GM23338 (cell line): ENCODE results near the gene MYO16. TPM values are rescaled to one million over a fixed set of nuclear protein-coding genes. Genes with fewer than 3 reads are reported as not detected.

Experiments used
- ATAC-seq: fragments of 200-7000 bp; cut with Tn5 transposase; 3 replicates; pipeline ENCODE4 v1.9.1; 2020
- DNase-seq: peaks from one replicate; pipeline ENCODE4 v3.0.0-alpha.2; 2015; ENCODE audit warnings: low spot score
- H2AFZ ChIP-seq: fragments of 200-600 bp; sonication (generic); 2 replicates; pipeline ENCODE4 v1.8.0; 2016; ENCODE audit warnings: antibody characterized with exemption, mild to moderate bottlenecking, moderate library complexity
- H3F3A ChIP-seq: fragments of 200-600 bp; sonication (generic); replicated peaks from 2 replicates; pipeline ENCODE4 v1.8.0; 2017; ENCODE audit warnings: antibody characterized with exemption, mixed run types, low read depth
- H3K27ac ChIP-seq: fragments of 200-600 bp; sonication (generic); 2 replicates; pipeline ENCODE4 v1.6.1; 2016; ENCODE audit warnings: low read depth
- H3K27me3 ChIP-seq: fragments of 200-600 bp; sonication (generic); 2 replicates; pipeline ENCODE4 v1.8.0; 2016; ENCODE audit warnings: mild to moderate bottlenecking, mixed run types, moderate library complexity; ENCODE audit not compliant: insufficient read depth
- H3K36me3 ChIP-seq: fragments of 200-600 bp; sonication (generic); 2 replicates; pipeline ENCODE4 v1.8.0; 2016; ENCODE audit warnings: mild to moderate bottlenecking; ENCODE audit not compliant: insufficient read depth
- H3K4me1 ChIP-seq: fragments of 200-600 bp; sonication (generic); 2 replicates; pipeline ENCODE4 v1.8.0; 2016; ENCODE audit warnings: mild to moderate bottlenecking, moderate library complexity; ENCODE audit not compliant: insufficient read depth
- H3K4me2 ChIP-seq: fragments of 200-600 bp; sonication (generic); 2 replicates; pipeline ENCODE4 v1.7.1; 2017; ENCODE audit warnings: mixed run types
- H3K4me3 ChIP-seq: fragments of 200-600 bp; sonication (generic); 2 replicates; pipeline ENCODE4 v1.6.1; 2016; ENCODE audit warnings: mixed run types
- H3K79me2 ChIP-seq: fragments of 200-600 bp; sonication (generic); replicated peaks from 2 replicates; pipeline ENCODE4 v1.8.0; 2017; ENCODE audit warnings: mild to moderate bottlenecking; ENCODE audit not compliant: insufficient read depth
- H3K9me2 ChIP-seq: fragments of 200-600 bp; sonication (generic); 2 replicates; pipeline ENCODE4 v1.8.0; 2017; ENCODE audit not compliant: insufficient read depth
- H4K20me1 ChIP-seq: fragments of 200-600 bp; sonication (generic); replicated peaks from 2 replicates; pipeline ENCODE4 v1.8.0; 2017; ENCODE audit warnings: mild to moderate bottlenecking; ENCODE audit not compliant: insufficient read depth
- H3K27ac Mint-ChIP-seq: 2 replicates; pipeline ENCODE4 v1.8.0; 2020; ENCODE audit warnings: inconsistent platforms, mild to moderate bottlenecking, moderate library complexity, mixed read lengths
- H3K27me3 Mint-ChIP-seq: 3 replicates; pipeline ENCODE4 v1.8.0; 2022; ENCODE audit warnings: low read depth, mild to moderate bottlenecking, moderate library complexity, mixed read lengths, inconsistent platforms; ENCODE audit not compliant: insufficient read depth, poor library complexity
- H3K36me3 Mint-ChIP-seq: 3 replicates; pipeline ENCODE4 v1.8.0; 2021; ENCODE audit warnings: low read depth, mild to moderate bottlenecking, inconsistent platforms, moderate library complexity, mixed read lengths
- H3K4me1 Mint-ChIP-seq: 3 replicates; pipeline ENCODE4 v1.8.0; 2020; ENCODE audit warnings: mild to moderate bottlenecking, inconsistent platforms, mixed read lengths
- H3K4me3 Mint-ChIP-seq: 3 replicates; pipeline ENCODE4 v1.8.0; 2021; ENCODE audit warnings: moderate library complexity, mild to moderate bottlenecking, inconsistent platforms, mixed read lengths
- H3K9me3 Mint-ChIP-seq: 3 replicates; pipeline ENCODE4 v1.8.0; 2020; ENCODE audit warnings: moderate library complexity, mild to moderate bottlenecking, inconsistent platforms, mixed read lengths
- CREB1 ChIP-seq: fragments of 250-450 bp; sonication (Bioruptor Pico); IDR thresholded peaks from 2 replicates; pipeline ENCODE4 v1.5.0; 2020; ENCODE audit warnings: low read depth, mild to moderate bottlenecking, moderate library complexity
- CTCF ChIP-seq, 2 experiments: fragments of 200-600 bp in 1 of 2; sonication (generic) in 1 of 2; conservative IDR thresholded peaks; 2 replicates each; pipeline versions ENCODE4 v1.5.1 to v1.6.1; 2016 to 2017; ENCODE audit warnings: antibody characterized with exemption in 2 of 2, low read depth in 2 of 2, mild to moderate bottlenecking in 2 of 2, moderate library complexity in 1 of 2
- ETS1 ChIP-seq: IDR thresholded peaks from 2 replicates; pipeline ENCODE4 v1.6.1; 2016; ENCODE audit warnings: antibody characterized with exemption
- EZH2 ChIP-seq: fragments of 200-600 bp; sonication (generic); IDR thresholded peaks from one replicate; pipeline ENCODE4 v1.8.0; 2017; ENCODE audit warnings: antibody characterized with exemption, mild to moderate bottlenecking, low read depth; ENCODE audit not compliant: unreplicated experiment
- EZH2phosphoT487 ChIP-seq: fragments of 200-600 bp; sonication (generic); IDR thresholded peaks from one replicate; pipeline ENCODE4 v1.8.1; 2018; ENCODE audit warnings: antibody characterized with exemption; ENCODE audit not compliant: unreplicated experiment
- JUNB ChIP-seq: IDR thresholded peaks from one replicate; pipeline ENCODE4 v1.6.1; 2016; ENCODE audit warnings: antibody characterized with exemption; ENCODE audit not compliant: unreplicated experiment
- STAT1 ChIP-seq: IDR thresholded peaks from one replicate; pipeline ENCODE4 v1.6.1; 2016; ENCODE audit warnings: antibody characterized with exemption; ENCODE audit not compliant: unreplicated experiment
- ZNF331 ChIP-seq: fragments of 250-450 bp; sonication (Bioruptor Pico); IDR thresholded peaks from 2 replicates; pipeline ENCODE4 v1.5.0; 2020; ENCODE audit warnings: low read depth, mild to moderate bottlenecking, moderate library complexity
- ZNF462 ChIP-seq: fragments of 250-450 bp; sonication (Bioruptor Pico); IDR thresholded peaks from 2 replicates; pipeline ENCODE4 v1.5.0; 2020; ENCODE audit warnings: mild to moderate bottlenecking, moderate library complexity
- polyA plus RNA-seq: library from polyadenylated mRNA; unstranded; fragments of >200 nt; fragmentation: Nextera tagmentation; extraction: Ambion mirVana; gene quantifications from 2 replicates; pipeline ENCODE4 v1.2.1, GENCODE V29; 2016
- total RNA-seq: library from RNA; depleted of rRNA; stranded (reverse); fragments of >200 nt; shearing (Covaris generic); gene quantifications from 2 replicates; pipeline ENCODE4 v1.2.3, GENCODE V29; 2014

The MYO16 gene
- total and polyA plus RNA-seq, 2 experiments from 2014 or later: 0.10 to 0.13 TPM

- no peak for DNase-seq
- H3K27me3 Mint-ChIP-seq: peaks cover 11% of the 10 kb centered on the region
- Histone ChIP-seq H3K9me2 (no peaks in the 10 kb centered on the region), H2AFZ (no peak overlapping the region), H3F3A (no peaks in the 10 kb centered on the region), H3K79me2 (no peaks in the 10 kb centered on the region), H4K20me1 (no peaks in the 10 kb centered on the region), H3K4me3 (no peak overlapping the region), H3K4me2 (no peak overlapping the region), H3K27me3 (no peaks in the 10 kb centered on the region), H3K27ac (no peak overlapping the region), H3K36me3 (no peaks in the 10 kb centered on the region), H3K4me1 (peaks cover 20% of the 10 kb centered on the region)
- peaks cover 53% of the 10 kb centered on the region for H3K4me1 Mint-ChIP-seq
- no peaks in the 10 kb centered on the region for H3K9me3 Mint-ChIP-seq
- no peak overlapping the region; the same call in 1 of the 2 replicates for H3K27ac Mint-ChIP-seq
- no peak for ATAC-seq
- TF ChIP-seq CTCF (conservative IDR thresholded peaks at IDR 0.05; ENCODE audit: low read depth in 2 of 2): no peak
- no peak for TF ChIP-seq CREB1 (CRISPR knock-in tag)
- no peaks in the 10 kb centered on the region; the same call in 2 of the 3 replicates for H3K36me3 Mint-ChIP-seq
- H3K4me3 Mint-ChIP-seq: no peak overlapping the region
Observed at GRCh38 chr13:109160357-109160756, 530.9 kb downstream of the MYO16 start.

- Histone ChIP-seq H3K27me3 (no peaks in the 10 kb centered on the region), H3K4me3 (no peak overlapping the region), H2AFZ (no peak overlapping the region), H3K27ac (no peak overlapping the region), H3K4me1 (peaks cover 16% of the 10 kb centered on the region), H3K9me2 (no peaks in the 10 kb centered on the region), H4K20me1 (no peaks in the 10 kb centered on the region), H3K4me2 (no peak overlapping the region), H3F3A (no peaks in the 10 kb centered on the region), H3K79me2 (no peaks in the 10 kb centered on the region), H3K36me3 (no peaks in the 10 kb centered on the region)
- peak overlapping the region; percentile 41; the same call in 1 of the 2 replicates for H3K27ac Mint-ChIP-seq
- H3K27me3 Mint-ChIP-seq: peaks cover 11% of the 10 kb centered on the region
- no peaks in the 10 kb centered on the region; the same call in 2 of the 3 replicates for H3K36me3 Mint-ChIP-seq
- peaks cover 51% of the 10 kb centered on the region for H3K4me1 Mint-ChIP-seq
- DNase-seq (no peak), ATAC-seq (no peak)
- H3K9me3 Mint-ChIP-seq: no peaks in the 10 kb centered on the region
- no peak overlapping the region for H3K4me3 Mint-ChIP-seq
- TF ChIP-seq ZNF331 (CRISPR knock-in tag): no peak
- TF ChIP-seq CTCF (conservative IDR thresholded peaks at IDR 0.05; ENCODE audit: low read depth in 2 of 2): no peak
- no peak for TF ChIP-seq JUNB
- no peak for TF ChIP-seq ZNF462
- TF ChIP-seq EZH2: no peak
- no peak for TF ChIP-seq EZH2phosphoT487
- TF ChIP-seq STAT1: no peak
- no peak for TF ChIP-seq ETS1
Observed at GRCh38 chr13:109160887-109161669, 531.7 kb downstream of the MYO16 start.
